ENCODE data around the gene EPSTI1. TPM values are rescaled to one million over a fixed set of nuclear protein-coding genes. Genes with fewer than 3 reads are reported as not detected.

EPSTI1 gene
- total RNA-seq, 1 donor: 30.8 TPM

GRCh38 chr13:42849200-42849599 is 142.8 kb downstream of the EPSTI1 start:
- Histone ChIP-seq H3K4me3 (ENCODE audit: insufficient read depth, low read length) (no peak overlapping the region), H3K27ac (ENCODE audit: low read depth, low read length) (no peak overlapping the region), H3K27me3 (ENCODE audit: insufficient read depth, low read length) (no peaks in the 10 kb centered on the region), H3K79me2 (ENCODE audit: insufficient read depth, low read length) (no peaks in the 10 kb centered on the region), H3K9me3 (ENCODE audit: low read depth, low read length) (no peaks in the 10 kb centered on the region), H3K4me2 (ENCODE audit: insufficient read depth, low read length) (no peak overlapping the region), H3K4me1 (ENCODE audit: insufficient read depth, low read length) (peaks cover 14% of the 10 kb centered on the region), H2AFZ (ENCODE audit: low read length) (no peak overlapping the region), H4K20me1 (ENCODE audit: insufficient read depth, low read length) (no peaks in the 10 kb centered on the region), H3K36me3 (ENCODE audit: insufficient read depth, low read length) (no peaks in the 10 kb centered on the region)
- DNase-seq (ENCODE audit: insufficient read length, low spot score, missing footprints): no peak
- TF ChIP-seq CTCF (IDR thresholded peaks at IDR 0.05; ENCODE audit: extremely low read depth, low read depth, low read length): no peak

DNA sequence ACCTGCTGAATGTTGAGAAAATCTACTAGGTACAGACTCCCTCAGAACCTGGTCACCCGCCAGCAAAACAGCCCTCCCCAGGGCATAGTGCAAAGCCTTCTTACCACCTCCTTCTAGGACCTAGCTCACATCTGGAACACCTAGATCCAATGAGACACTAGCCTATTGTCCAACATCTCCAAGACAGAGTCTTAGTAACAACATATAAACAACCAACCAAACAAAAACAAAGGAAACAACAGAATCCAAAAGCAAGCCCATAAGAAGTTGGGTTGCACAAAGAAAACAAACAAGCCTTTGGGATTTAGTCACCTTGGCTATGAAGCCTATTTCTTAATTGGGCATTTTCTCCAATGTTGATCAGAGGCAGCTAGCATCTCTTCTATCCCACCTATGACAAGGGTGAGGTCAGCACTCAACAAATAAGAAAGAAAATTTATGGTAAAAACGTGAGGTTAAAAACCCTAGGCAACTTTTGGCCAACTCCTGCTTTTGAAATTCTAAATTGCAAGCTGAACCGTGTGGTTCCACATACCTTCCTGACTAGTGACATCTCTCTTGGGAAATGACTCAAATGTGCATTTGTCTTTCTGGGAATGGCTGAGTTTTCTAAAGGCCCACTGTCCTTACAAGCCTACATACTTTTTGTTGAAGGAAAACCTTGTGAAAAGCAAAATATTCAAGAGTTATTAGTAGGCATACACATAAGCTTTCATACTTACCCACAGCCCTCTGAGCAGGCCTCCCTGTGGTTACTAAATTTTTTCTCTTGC is 144.0 kb downstream of the EPSTI1 start:
- Histone ChIP-seq H3K9me3 (ENCODE audit: low read depth, low read length) (no peaks in the 10 kb centered on the region), H3K79me2 (ENCODE audit: insufficient read depth, low read length) (no peaks in the 10 kb centered on the region), H3K27ac (ENCODE audit: low read depth, low read length) (peak overlapping the region; percentile 73), H3K4me1 (ENCODE audit: insufficient read depth, low read length) (peaks cover 14% of the 10 kb centered on the region), H3K27me3 (ENCODE audit: insufficient read depth, low read length) (no peaks in the 10 kb centered on the region), H3K4me2 (ENCODE audit: insufficient read depth, low read length) (peak overlapping the region; percentile 25), H3K4me3 (ENCODE audit: insufficient read depth, low read length) (no peak overlapping the region), H4K20me1 (ENCODE audit: insufficient read depth, low read length) (no peaks in the 10 kb centered on the region), H3K36me3 (ENCODE audit: insufficient read depth, low read length) (no peaks in the 10 kb centered on the region), H2AFZ (ENCODE audit: low read length) (peak overlapping the region; percentile 36)
- no peak for TF ChIP-seq CTCF (IDR thresholded peaks at IDR 0.05; ENCODE audit: extremely low read depth, low read depth, low read length)
- peak; percentile 42 for DNase-seq (ENCODE audit: insufficient read length, low spot score, missing footprints)

- H3K4me1 ChIP-seq (ENCODE audit: insufficient read depth, low read length): peaks cover 24% of the 10 kb centered on the region
- no peaks in the 10 kb centered on the region for H3K9me3 ChIP-seq (ENCODE audit: low read depth, low read length)
- no peaks in the 10 kb centered on the region for H3K36me3 ChIP-seq (ENCODE audit: insufficient read depth, low read length)
- DNase-seq (ENCODE audit: insufficient read length, low spot score, missing footprints): peak; percentile 45
- H3K27me3 ChIP-seq (ENCODE audit: insufficient read depth, low read length): peaks cover 21% of the 10 kb centered on the region
- peak; percentile 58 for TF ChIP-seq CTCF (IDR thresholded peaks at IDR 0.05; ENCODE audit: extremely low read depth, low read depth, low read length)
- H3K4me2 ChIP-seq (ENCODE audit: insufficient read depth, low read length): peak overlapping the region; percentile 14
- H4K20me1 ChIP-seq (ENCODE audit: insufficient read depth, low read length): no peaks in the 10 kb centered on the region
- no peaks in the 10 kb centered on the region for H3K79me2 ChIP-seq (ENCODE audit: insufficient read depth, low read length)
- peak overlapping the region; percentile 70 for H3K27ac ChIP-seq (ENCODE audit: low read depth, low read length)
- H2AFZ ChIP-seq (ENCODE audit: low read length): no peak overlapping the region
- H3K4me3 ChIP-seq (ENCODE audit: insufficient read depth, low read length): no peak overlapping the region
Measured at GRCh38 chr13:42836930-42837690, 154.9 kb downstream of the EPSTI1 start.

Other genes starting within 250 kb of the EPSTI1 start
- gene FAM216B, start 210.7 kb downstream of the EPSTI1 start, total RNA-seq: under 0.01 TPM in 1 of 2 replicates, not detected in the other
- 13.0 and 17.0 TPM in 2 replicates for gene DNAJC15, start 31.3 kb upstream of the EPSTI1 start, total RNA-seq